HepG2 (cell line): Measurements from ENCODE around the gene DOK7. TPM values are rescaled to one million over a fixed set of nuclear protein-coding genes. Genes with fewer than 3 reads are reported as not detected.

Experiments used
- ATAC-seq: fragments of 200-7000 bp; cut with Tn5 transposase; 3 replicates; pipeline ENCODE4 v1.9.1; 2020; ENCODE audit warnings: mild to moderate bottlenecking, moderate library complexity
- BruUV-seq: library from RNA; stranded (reverse); fragments of 400-500 nt; replicated peaks from 2 replicates; lab custom pipeline; 2021; lab: Mats Ljungman, UMichigan
- CTCF ChIA-PET: fragments of 300-600 bp; formaldehyde crosslinking; extraction: SDS; loops from one replicate; lab custom pipeline; 2021; ENCODE audit warnings: low total read pairs, inconsistent platforms, low intra/inter-chr PET ratio; lab: Yijun Ruan, JAX
- POLR2A ChIA-PET: fragments of 350-600 bp; sonication (Branson Sonifier 250); formaldehyde crosslinking; loops from one replicate; lab custom pipeline; 2020; ENCODE audit warnings: antibody characterized with exemption, inconsistent platforms; lab: Yijun Ruan, JAX
- DNase-seq: peaks from one replicate; pipeline ENCODE4 v3.0.0-alpha.2; 2015; ENCODE audit warnings: low spot score
- FAIRE-seq: peaks from 3 replicates; lab custom pipeline; 2011; peaks lifted over from hg19 to GRCh38; lab: Jason Lieb, UNC
- H2AFZ ChIP-seq: one replicate; pipeline ENCODE4 v1.6.1; 2011; ENCODE audit warnings: low read length, inconsistent platforms
- H3K27ac ChIP-seq: fragments of 300-600 bp; 3 replicates; pipeline ENCODE4 v1.8.0; 2011; ENCODE audit warnings: mixed run types, mild to moderate bottlenecking, mixed read lengths, low read length, inconsistent platforms; ENCODE audit not compliant: insufficient read depth; ENCODE audit errors: extremely low read length
- H3K27me3 ChIP-seq, 2 experiments: fragments of 200-600 bp in 1 of 2; 2 replicates in 1 of 2; 3 replicates in 1 of 2; pipeline versions ENCODE4 v1.6.0 to v1.8.0; 2011; ENCODE audit warnings: low read length in 2 of 2, mild to moderate bottlenecking in 2 of 2, moderate library complexity in 2 of 2, inconsistent platforms in 1 of 2; ENCODE audit not compliant: insufficient read depth in 2 of 2, control insufficient read depth in 1 of 2
- H3K36me3 ChIP-seq, 2 experiments: fragments of 200-600 bp in 1 of 2; replicated peaks in 1 of 2; 2 replicates in 1 of 2; 3 replicates in 1 of 2; pipeline versions ENCODE4 v1.5.1 to v1.8.0; 2011; ENCODE audit warnings: low read length in 2 of 2, inconsistent platforms in 1 of 2; ENCODE audit not compliant: insufficient read depth in 2 of 2, control insufficient read depth in 1 of 2
- H3K4me1 ChIP-seq: 2 replicates; pipeline ENCODE4 v1.5.1; 2012; ENCODE audit warnings: low read length, inconsistent platforms; ENCODE audit not compliant: insufficient read depth
- H3K4me2 ChIP-seq: 2 replicates; pipeline ENCODE4 v1.6.0; 2011; ENCODE audit warnings: low read depth, low read length, inconsistent platforms
- H3K4me3 ChIP-seq, 3 experiments: fragments of 200-600 bp in 1 of 3; sonication (generic), shearing (Covaris generic) in 1 of 3; replicated peaks in 1 of 3; 2 replicates each; pipeline ENCODE4 v1.5.1; 2011 to 2016; ENCODE audit warnings: low read length in 3 of 3, inconsistent platforms in 2 of 3, low read depth in 2 of 3, mild to moderate bottlenecking in 2 of 3, control low read depth in 1 of 3, mixed read lengths in 1 of 3; ENCODE audit not compliant: insufficient read depth in 1 of 3
- H3K79me2 ChIP-seq: one replicate; pipeline ENCODE4 v1.6.1; 2011; ENCODE audit warnings: low read length, inconsistent platforms; ENCODE audit not compliant: insufficient read depth
- H3K9ac ChIP-seq: 2 replicates; pipeline ENCODE4 v1.6.0; 2011; ENCODE audit warnings: mild to moderate bottlenecking, low read depth, low read length, inconsistent platforms; ENCODE audit not compliant: insufficient read depth
- H3K9me3 ChIP-seq: 2 replicates; pipeline ENCODE4 v1.5.1; 2012; ENCODE audit warnings: mild to moderate bottlenecking, low read length
- H4K20me1 ChIP-seq: 2 replicates; pipeline ENCODE4 v1.6.0; 2011; ENCODE audit warnings: inconsistent platforms, mild to moderate bottlenecking, low read length, moderate library complexity; ENCODE audit not compliant: insufficient read depth
- AGO2 ChIP-seq: fragments of 200-400 bp; formaldehyde crosslinking; optimal IDR thresholded peaks from 2 replicates; pipeline ENCODE3; 2017; ENCODE audit warnings: mild to moderate bottlenecking, low read depth, low read length, moderate library complexity
- AKAP8 ChIP-seq: sonication (generic); formaldehyde crosslinking; IDR thresholded peaks from 2 replicates; pipeline ENCODE4 v1.5.1; 2020; ENCODE audit warnings: mild to moderate bottlenecking, missing genetic modification reagents
- DNMT1 ChIP-seq: sonication (generic); formaldehyde crosslinking; IDR thresholded peaks from 2 replicates; pipeline ENCODE4 v1.5.1; 2020; ENCODE audit warnings: mild to moderate bottlenecking, missing genetic modification reagents
- HNRNPL ChIP-seq: fragments of 200-400 bp; formaldehyde crosslinking; IDR thresholded peaks from 2 replicates; pipeline ENCODE4 v1.6.1; 2017; ENCODE audit warnings: mild to moderate bottlenecking, low read depth, low read length
- NAIF1 ChIP-seq: sonication (generic); formaldehyde crosslinking; IDR thresholded peaks from 2 replicates; pipeline ENCODE4 v1.5.0; 2020; ENCODE audit warnings: mild to moderate bottlenecking, missing genetic modification reagents, borderline replicate concordance
- TARDBP ChIP-seq: sonication (generic); formaldehyde crosslinking; IDR thresholded peaks from 2 replicates; pipeline ENCODE4 v1.8.0; 2022; ENCODE audit warnings: mild to moderate bottlenecking, missing genetic modification reagents
- ZNF335 ChIP-seq: sonication (generic); formaldehyde crosslinking; IDR thresholded peaks from 2 replicates; pipeline ENCODE4 v1.4.0; 2020; ENCODE audit warnings: missing genetic modification reagents
- ZNF83 ChIP-seq: sonication (generic); formaldehyde crosslinking; IDR thresholded peaks from 2 replicates; pipeline ENCODE4 v1.4.0; 2020; ENCODE audit warnings: missing genetic modification reagents, mild to moderate bottlenecking, borderline replicate concordance
- WGBS: methylation state at CpG from one replicate; pipeline ENCODE4 v1.1.6; 2017; ENCODE audit warnings: low lambda C conversion rate; 5-methylcytosine and 5-hydroxymethylcytosine counted together
- in situ Hi-C: cut with HindIII; loops from 2 replicates; pipeline ENCODE4 v1.10.0; 2017; ENCODE audit warnings: low pct_unique_long_range_greater_than_20kb; ENCODE audit not compliant: extremely low pct_ligation_motif_present
- intact Hi-C: fragments of 100-400 bp; cut with micrococcal nuclease; formaldehyde crosslinking; loops from one replicate; pipeline ENCODE4 v1.10.0; 2022; ENCODE audit not compliant: unreplicated experiment
- polyA plus RNA-seq, 8 experiments: library from polyadenylated mRNA; depleted of rRNA in 3 of 8; stranded (reverse) in 7 of 8; unstranded in 1 of 8; fragments of >200 nt; fragmentation: Illumina TruSeq in 4 of 8; extraction: Trizol in 4 of 8; gene quantifications; 2 replicates each; pipeline versions ENCODE4 v1.2.1 to v1.2.3, GENCODE V29; 2011 to 2016; ENCODE audit warnings: low read depth in 4 of 8, missing spikeins in 1 of 8, mixed read lengths in 1 of 8; ENCODE audit not compliant: insufficient read depth in 1 of 8
- total RNA-seq, 5 experiments: library from RNA; depleted of rRNA; stranded (reverse); fragments of >200 nt; fragmentation: Illumina TruSeq; extraction: Trizol; gene quantifications; 2 replicates each; pipeline ENCODE4 v1.2.3, GENCODE V29; 2016; ENCODE audit warnings: low read depth in 1 of 5
- TF ChIP-seq, protein P1 (sequence below): sonication (generic); formaldehyde crosslinking; IDR thresholded peaks from 2 replicates; pipeline ENCODE4 v1.4.0; 2020; ENCODE audit warnings: missing genetic modification reagents
- TF ChIP-seq, protein P2 (sequence below): sonication (generic); formaldehyde crosslinking; IDR thresholded peaks from 2 replicates; pipeline ENCODE4 v1.4.0; 2020; ENCODE audit warnings: missing genetic modification reagents

The DOK7 gene
- total and polyA plus RNA-seq, 2 of the 13 experiments (the other 11 are each of a cell fraction or from before 2014, with no cell fraction given): 0.03 to 0.07 TPM

DNA sequence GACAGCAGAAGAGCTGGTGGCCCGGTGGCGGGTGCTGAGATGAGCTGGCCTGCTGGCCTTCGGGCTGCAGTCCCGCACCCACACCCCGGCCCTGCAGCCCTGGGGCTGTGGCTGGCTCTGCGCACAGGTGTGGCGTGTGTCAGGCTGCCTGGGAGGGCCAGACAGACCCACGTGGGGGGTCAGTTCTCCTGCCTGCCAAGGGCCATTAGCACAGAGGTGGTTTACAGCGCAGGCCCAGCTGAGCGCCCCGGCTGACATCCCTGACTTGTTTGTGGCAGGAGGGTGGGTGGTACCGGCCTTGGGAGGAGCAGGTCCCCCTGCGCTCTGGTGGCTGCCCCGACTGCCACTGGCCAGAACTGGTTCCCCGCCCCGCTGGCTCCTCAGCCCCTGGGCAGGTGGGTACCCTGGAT is 30.7 kb upstream of the DOK7 start (continued):
- TF ChIP-seq, protein P1, sequence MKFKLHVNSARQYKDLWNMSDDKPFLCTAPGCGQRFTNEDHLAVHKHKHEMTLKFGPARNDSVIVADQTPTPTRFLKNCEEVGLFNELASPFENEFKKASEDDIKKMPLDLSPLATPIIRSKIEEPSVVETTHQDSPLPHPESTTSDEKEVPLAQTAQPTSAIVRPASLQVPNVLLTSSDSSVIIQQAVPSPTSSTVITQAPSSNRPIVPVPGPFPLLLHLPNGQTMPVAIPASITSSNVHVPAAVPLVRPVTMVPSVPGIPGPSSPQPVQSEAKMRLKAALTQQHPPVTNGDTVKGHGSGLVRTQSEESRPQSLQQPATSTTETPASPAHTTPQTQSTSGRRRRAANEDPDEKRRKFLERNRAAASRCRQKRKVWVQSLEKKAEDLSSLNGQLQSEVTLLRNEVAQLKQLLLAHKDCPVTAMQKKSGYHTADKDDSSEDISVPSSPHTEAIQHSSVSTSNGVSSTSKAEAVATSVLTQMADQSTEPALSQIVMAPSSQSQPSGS (CRISPR knock-in tag): no peak
- TF ChIP-seq ZNF335 (CRISPR knock-in tag): no peak

DNA sequence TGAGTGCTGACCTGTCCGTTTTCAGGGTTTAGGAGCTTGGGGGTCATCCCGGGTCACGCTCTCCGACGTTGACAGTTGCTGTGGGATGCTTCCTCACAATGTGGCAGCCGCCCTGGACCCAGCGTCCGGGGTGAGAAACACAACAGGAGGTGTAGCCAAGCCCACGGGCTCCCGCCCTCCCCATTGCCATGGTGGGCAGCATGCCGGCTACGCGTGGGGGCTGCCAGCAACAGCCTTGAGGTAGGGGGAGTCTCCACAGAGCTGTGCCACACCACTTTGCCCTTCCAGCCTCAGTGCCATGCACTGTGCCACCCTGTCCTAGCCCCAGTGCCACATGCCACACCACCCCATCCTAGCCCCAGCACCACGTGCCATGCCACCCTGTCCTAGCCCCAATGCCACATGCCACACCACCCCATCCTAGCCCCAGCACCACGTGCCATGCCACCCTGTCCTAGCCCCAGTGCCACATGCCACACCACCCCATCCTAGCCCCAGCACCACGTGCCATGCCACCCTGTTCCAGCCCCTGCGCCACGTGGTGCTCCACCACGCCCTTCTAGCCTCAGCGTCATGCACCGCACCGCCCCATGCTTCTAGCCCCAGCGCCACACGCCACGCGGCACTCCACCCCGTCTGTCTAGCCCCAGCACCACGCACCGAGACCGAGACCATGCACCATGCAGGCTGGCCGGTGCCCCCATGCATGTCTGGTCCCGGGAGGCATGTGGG is 29.8 kb upstream of the DOK7 start:
- no TSS peak for BruUV-seq
- FAIRE-seq (no peak), DNase-seq (no peak), ATAC-seq (no peak)
- H3K36me3 ChIP-seq: peaks cover 1 to 13% of the 10 kb centered on the region in 2 experiments; a peak in 4 of 5 replicates
- H3K9me3 ChIP-seq: no peaks in the 10 kb centered on the region
- CTCF ChIA-PET: no interaction called here
- H3K4me2 ChIP-seq: no peak overlapping the region
- no peaks in the 10 kb centered on the region for H3K27me3 ChIP-seq
- WGBS: 97% methylated on average over 18 of the region's 32 CpGs
- H3K4me3 ChIP-seq: no peak overlapping the region
- H3K27ac ChIP-seq: no peak overlapping the region
- in situ Hi-C loops: no loop called here
- no peaks in the 10 kb centered on the region for H3K79me2 ChIP-seq
- H3K4me1 ChIP-seq: peaks cover 17% of the 10 kb centered on the region; the same call in 1 of the 2 replicates
- intact Hi-C loops: no loop called here
- no peaks in the 10 kb centered on the region for H4K20me1 ChIP-seq
- TF ChIP-seq ZNF83 (CRISPR knock-in tag): no peak
- TF ChIP-seq TARDBP: no peak
- TF ChIP-seq AGO2: peak; percentile 76
- TF ChIP-seq HNRNPL: peak; percentile 74; the same call in 1 of the 2 replicates
- TF ChIP-seq, protein P2, sequence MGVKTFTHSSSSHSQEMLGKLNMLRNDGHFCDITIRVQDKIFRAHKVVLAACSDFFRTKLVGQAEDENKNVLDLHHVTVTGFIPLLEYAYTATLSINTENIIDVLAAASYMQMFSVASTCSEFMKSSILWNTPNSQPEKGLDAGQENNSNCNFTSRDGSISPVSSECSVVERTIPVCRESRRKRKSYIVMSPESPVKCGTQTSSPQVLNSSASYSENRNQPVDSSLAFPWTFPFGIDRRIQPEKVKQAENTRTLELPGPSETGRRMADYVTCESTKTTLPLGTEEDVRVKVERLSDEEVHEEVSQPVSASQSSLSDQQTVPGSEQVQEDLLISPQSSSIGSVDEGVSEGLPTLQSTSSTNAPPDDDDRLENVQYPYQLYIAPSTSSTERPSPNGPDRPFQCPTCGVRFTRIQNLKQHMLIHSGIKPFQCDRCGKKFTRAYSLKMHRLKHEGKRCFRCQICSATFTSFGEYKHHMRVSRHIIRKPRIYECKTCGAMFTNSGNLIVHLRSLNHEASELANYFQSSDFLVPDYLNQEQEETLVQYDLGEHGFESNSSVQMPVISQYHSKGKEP (CRISPR knock-in tag): no peak
- TF ChIP-seq AKAP8 (CRISPR knock-in tag): peak; percentile 52; the same call in 1 of the 2 replicates
- TF ChIP-seq DNMT1 (CRISPR knock-in tag): 0 out of 2 replicates have a peak, but pooled peaks have one; percentile 77
- TF ChIP-seq NAIF1: no peak
- H2AFZ ChIP-seq: no peak overlapping the region
- H3K9ac ChIP-seq: no peak overlapping the region
- POLR2A ChIA-PET: no interaction called here
